Left ventricle myocardium inferior (tissue), 1 donor: ENCODE results near the gene ANAPC7. TPM values are rescaled to one million over a fixed set of nuclear protein-coding genes. Genes with fewer than 3 reads are reported as not detected.

Experiments
- DNase-seq: peaks from one replicate; pipeline ENCODE4 v3.0.0-alpha.2; 2020
- H3K27ac ChIP-seq: fragments of 200-600 bp; replicated peaks from 2 replicates; pipeline ENCODE4 v1.8.0; 2021
- H3K27me3 ChIP-seq: fragments of 200-600 bp; 2 replicates; pipeline ENCODE4 v1.8.0; 2021; ENCODE audit warnings: low read depth
- H3K36me3 ChIP-seq: fragments of 200-600 bp; 2 replicates; pipeline ENCODE4 v1.8.0; 2021
- H3K4me1 ChIP-seq: fragments of 200-600 bp; 2 replicates; pipeline ENCODE4 v1.8.0; 2021
- H3K4me3 ChIP-seq: fragments of 200-600 bp; 2 replicates; pipeline ENCODE4 v1.8.0; 2021; ENCODE audit warnings: mild to moderate bottlenecking, moderate library complexity
- H3K9me3 ChIP-seq: fragments of 200-600 bp; replicated peaks from 2 replicates; pipeline ENCODE4 v1.8.0; 2021
- CTCF ChIP-seq: fragments of 200-600 bp; IDR thresholded peaks from 2 replicates; pipeline ENCODE4 v1.8.0; 2021; ENCODE audit warnings: antibody characterized with exemption, mild to moderate bottlenecking, borderline replicate concordance
- intact Hi-C: fragments of 100-400 bp; cut with micrococcal nuclease; formaldehyde crosslinking; loops from one replicate; pipeline ENCODE4 v1.11.0; 2022
- total RNA-seq: library from RNA; stranded (reverse); fragmentation: NEBNext Ultra II Directional; extraction: Animal tissue kit (Norgen Biotek cat#: 25700); gene quantifications from one replicate; pipeline ENCODE4 v1.2.1, GENCODE V29; 2021
- donor health status: DM: no; HTN: yes; CAD: no; lungs with severe emphysema.

ANAPC7 gene
- total RNA-seq, 1 donor from 2014 or later, result 32.0 TPM

DNA sequence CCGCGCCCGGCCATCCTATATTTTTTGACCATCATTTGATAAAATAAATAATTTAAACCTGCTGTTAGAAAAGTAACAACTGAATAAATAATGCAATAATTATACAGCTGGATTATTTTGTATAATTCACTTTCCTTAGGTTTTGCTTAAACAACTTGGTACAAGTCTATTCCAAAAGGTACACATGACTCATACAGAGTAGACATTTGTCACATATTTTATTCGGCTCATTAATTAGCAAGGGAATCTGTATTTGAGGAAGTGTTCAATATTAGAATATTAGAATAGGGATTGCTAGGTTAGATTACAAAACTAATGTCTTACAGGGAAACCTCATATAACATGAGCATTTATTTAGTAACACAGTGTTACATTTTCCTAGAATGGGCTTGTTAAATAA, 73.8 kb downstream of the ANAPC7 start:
- no peak overlapping the region for H3K27ac ChIP-seq
- no peak for DNase-seq
- intact Hi-C loops, result no loop called here
- peaks cover 98% of the 10 kb centered on the region for H3K36me3 ChIP-seq
- no peak for TF ChIP-seq CTCF
- no peak overlapping the region for H3K4me3 ChIP-seq
- H3K9me3 ChIP-seq, result no peaks in the 10 kb centered on the region
- no peaks in the 10 kb centered on the region for H3K27me3 ChIP-seq
- peaks cover 96% of the 10 kb centered on the region for H3K4me1 ChIP-seq

Other genes with a start within 250 kb of the ANAPC7 start
- 1,955 TPM for gene ATP2A2, start 122.5 kb downstream of the ANAPC7 start, total RNA-seq
- gene ARPC3, start 46.6 kb upstream of the ANAPC7 start, total RNA-seq, result 84.5 TPM
- 29.3 TPM for gene GPN3, start 64.5 kb upstream of the ANAPC7 start, total RNA-seq
- 4.2 TPM for gene FAM216A, start 65.1 kb upstream of the ANAPC7 start, total RNA-seq
- 91.1 TPM for gene VPS29, start 98.4 kb upstream of the ANAPC7 start, total RNA-seq
- 0.63 TPM for gene RAD9B, start 98.6 kb upstream of the ANAPC7 start, total RNA-seq
- gene PPTC7, start 179.6 kb upstream of the ANAPC7 start, total RNA-seq, result 103 TPM
- gene TCTN1, start 210.4 kb upstream of the ANAPC7 start, total RNA-seq, result 21.6 TPM